ENCODE measurements around the gene RASGEF1C. TPM values are rescaled to one million over a fixed set of nuclear protein-coding genes. Genes with fewer than 3 reads are reported as not detected.

RASGEF1C gene
- total and polyA plus RNA-seq, 2 of the 13 experiments (the other 11 are each of a cell fraction or from before 2014, with no cell fraction given), result not detected

- TF ChIP-seq MTERF4 (CRISPR knock-in tag; IDR thresholded peaks at IDR 0.05), result no peak
- TF ChIP-seq BATF2 (CRISPR knock-in tag; IDR thresholded peaks at IDR 0.05), result no peak
Observed at GRCh38 chr5:180067986-180068385, 141.0 kb downstream of the RASGEF1C start (continued).

- Histone ChIP-seq H4K20me1 (ENCODE audit: insufficient read depth, low read length) (no peaks in the 10 kb centered on the region; the same call in 1 of the 2 replicates), H3K36me3 (replicated peaks in 1 of 2; ENCODE audit: control insufficient read depth in 1 of 2, insufficient read depth in 2 of 2, low read length in 2 of 2) (no peaks in the 10 kb centered on the region), H3K27me3 (ENCODE audit: control insufficient read depth in 1 of 2, insufficient read depth in 2 of 2, low read length in 2 of 2) (no peaks in the 10 kb centered on the region), H2AFZ (ENCODE audit: low read length) (no peak overlapping the region), H3K9me3 (ENCODE audit: low read length) (no peaks in the 10 kb centered on the region), H3K4me2 (ENCODE audit: low read depth, low read length) (no peak overlapping the region), H3K4me1 (ENCODE audit: insufficient read depth, low read length) (peaks cover 9% of the 10 kb centered on the region), H3K79me2 (ENCODE audit: insufficient read depth, low read length) (peaks cover 14% of the 10 kb centered on the region), H3K27ac (ENCODE audit: extremely low read length, insufficient read depth, low read length) (no peak overlapping the region), H3K9ac (ENCODE audit: insufficient read depth, low read depth, low read length) (no peak overlapping the region), H3K4me3 (replicated peaks in 1 of 3; ENCODE audit: insufficient read depth in 1 of 3, low read depth in 2 of 3, low read length in 3 of 3) (no peak overlapping the region)
- DNase-seq (ENCODE audit: low spot score) (no peak), ATAC-seq (no peak), FAIRE-seq (no peak)
- in situ Hi-C loops (cut with HindIII; ENCODE audit: extremely low pct_ligation_motif_present, low pct_unique_long_range_greater_than_20kb) (no loop called here), intact Hi-C loops (cut with micrococcal nuclease; ENCODE audit: unreplicated experiment) (no loop called here)
- CTCF ChIA-PET (ENCODE audit: low intra/inter-chr PET ratio, low total read pairs), result no interaction called here
- no TSS peak for BruUV-seq (replicated peaks)
- POLR2A ChIA-PET, result no interaction called here
- 94% methylated on average over 7 of the region's 7 CpGs for WGBS (ENCODE audit: low lambda C conversion rate)
- no peak for TF ChIP-seq ARID5B (CRISPR knock-in tag; IDR thresholded peaks at IDR 0.05)
- no peak for TF ChIP-seq ZFP90 (CRISPR knock-in tag; IDR thresholded peaks at IDR 0.05; ENCODE audit: borderline replicate concordance)
- no peak for TF ChIP-seq STAT6 (CRISPR knock-in tag; IDR thresholded peaks at IDR 0.05; ENCODE audit: borderline replicate concordance)
- no peak for TF ChIP-seq ZNF335 (CRISPR knock-in tag; IDR thresholded peaks at IDR 0.05)
- TF ChIP-seq ZNF766 (CRISPR knock-in tag; IDR thresholded peaks at IDR 0.05; ENCODE audit: borderline replicate concordance), result no peak
- no peak for TF ChIP-seq FOSL1 (CRISPR knock-in tag; IDR thresholded peaks at IDR 0.05; ENCODE audit: borderline replicate concordance)
- TF ChIP-seq ZNF747 (CRISPR knock-in tag; IDR thresholded peaks at IDR 0.05; ENCODE audit: borderline replicate concordance), result no peak
- no peak for TF ChIP-seq RNF219 (CRISPR knock-in tag; IDR thresholded peaks at IDR 0.05)
- no peak for TF ChIP-seq ZIK1 (CRISPR knock-in tag; IDR thresholded peaks at IDR 0.05; ENCODE audit: borderline replicate concordance, low read depth)
- no peak for TF ChIP-seq NFE2 (CRISPR knock-in tag; IDR thresholded peaks at IDR 0.05)
Observed at GRCh38 chr5:180060192-180060591, 148.8 kb downstream of the RASGEF1C start.
